Coronary artery (tissue), 2 donors: ENCODE results near the gene SAFB.

Source experiments
- DNase-seq: peaks from one replicate; pipeline ENCODE4 v3.0.0-alpha.2; 2017; ENCODE audit warnings: low spot score
- H3K27ac ChIP-seq, 2 donors: fragments of 200-600 bp; sonication (generic); one replicate each; pipeline ENCODE4 v1.5.1; 2016 to 2019
- H3K4me3 ChIP-seq: fragments of 200-600 bp; sonication (generic); 2 replicates; pipeline ENCODE4 v1.5.1; 2016; ENCODE audit warnings: mild to moderate bottlenecking, moderate library complexity
- TF ChIP-seq, protein P1 (sequence below): fragments of 200-600 bp; sonication (generic); IDR thresholded peaks from one replicate; pipeline ENCODE4 v1.5.1; 2019; ENCODE audit warnings: antibody characterized with exemption

The SAFB gene

DNA sequence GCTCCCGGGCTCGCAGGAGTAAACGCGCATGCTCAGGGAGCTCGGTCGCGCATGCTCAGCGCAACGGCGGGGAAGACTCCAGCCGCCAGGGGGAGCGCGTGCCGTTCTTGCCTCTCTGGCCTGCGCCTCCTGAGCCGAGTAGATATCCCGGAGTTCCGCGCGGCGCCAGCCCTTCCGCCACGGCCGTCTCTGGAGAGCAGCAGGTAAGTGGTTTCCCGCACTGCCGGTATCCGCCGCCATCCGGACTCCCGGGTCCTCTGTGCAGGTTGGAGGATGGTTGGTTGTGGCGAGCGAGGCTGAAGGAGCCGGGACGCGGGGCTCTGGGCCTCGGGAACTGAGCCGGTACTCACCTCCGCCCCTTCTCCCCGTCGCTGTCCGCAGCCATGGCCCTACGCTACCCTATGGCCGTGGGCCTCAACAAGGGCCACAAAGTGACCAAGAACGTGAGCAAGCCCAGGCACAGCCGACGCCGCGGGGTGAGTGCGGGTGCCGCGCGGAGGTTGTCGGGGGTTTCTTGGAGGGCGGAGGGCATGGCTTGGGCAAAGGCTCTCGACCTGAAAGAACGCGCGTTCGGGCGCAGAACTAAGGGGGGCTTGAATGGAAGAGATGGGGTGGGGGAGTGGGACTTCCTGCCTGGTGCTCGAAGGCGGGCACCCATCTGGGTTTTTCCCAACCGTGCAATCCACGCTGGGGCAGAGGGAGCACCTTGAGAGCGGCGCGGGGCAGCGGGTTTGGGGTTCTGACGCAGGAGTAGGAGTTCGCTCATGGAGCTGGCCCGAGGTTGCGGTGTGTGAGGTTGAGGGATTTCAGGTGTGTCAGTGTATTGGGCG, 67.5 kb downstream of the SAFB start, which contains the start of gene RPL36:
Gene RPL36 (plus strand): TSS at position 171 of the 830 bp plus-strand sequence. CDS start 213 bp downstream, at position 384.
- H3K4me3 ChIP-seq: peak within 1 kb of the TSS; percentile 98
- DNase-seq: peak; percentile 98
- peak within 1 kb of the TSS; percentile 87 to 97 for H3K27ac ChIP-seq
- TF ChIP-seq, protein P1, sequence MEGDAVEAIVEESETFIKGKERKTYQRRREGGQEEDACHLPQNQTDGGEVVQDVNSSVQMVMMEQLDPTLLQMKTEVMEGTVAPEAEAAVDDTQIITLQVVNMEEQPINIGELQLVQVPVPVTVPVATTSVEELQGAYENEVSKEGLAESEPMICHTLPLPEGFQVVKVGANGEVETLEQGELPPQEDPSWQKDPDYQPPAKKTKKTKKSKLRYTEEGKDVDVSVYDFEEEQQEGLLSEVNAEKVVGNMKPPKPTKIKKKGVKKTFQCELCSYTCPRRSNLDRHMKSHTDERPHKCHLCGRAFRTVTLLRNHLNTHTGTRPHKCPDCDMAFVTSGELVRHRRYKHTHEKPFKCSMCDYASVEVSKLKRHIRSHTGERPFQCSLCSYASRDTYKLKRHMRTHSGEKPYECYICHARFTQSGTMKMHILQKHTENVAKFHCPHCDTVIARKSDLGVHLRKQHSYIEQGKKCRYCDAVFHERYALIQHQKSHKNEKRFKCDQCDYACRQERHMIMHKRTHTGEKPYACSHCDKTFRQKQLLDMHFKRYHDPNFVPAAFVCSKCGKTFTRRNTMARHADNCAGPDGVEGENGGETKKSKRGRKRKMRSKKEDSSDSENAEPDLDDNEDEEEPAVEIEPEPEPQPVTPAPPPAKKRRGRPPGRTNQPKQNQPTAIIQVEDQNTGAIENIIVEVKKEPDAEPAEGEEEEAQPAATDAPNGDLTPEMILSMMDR: peak; percentile 98

DNA sequence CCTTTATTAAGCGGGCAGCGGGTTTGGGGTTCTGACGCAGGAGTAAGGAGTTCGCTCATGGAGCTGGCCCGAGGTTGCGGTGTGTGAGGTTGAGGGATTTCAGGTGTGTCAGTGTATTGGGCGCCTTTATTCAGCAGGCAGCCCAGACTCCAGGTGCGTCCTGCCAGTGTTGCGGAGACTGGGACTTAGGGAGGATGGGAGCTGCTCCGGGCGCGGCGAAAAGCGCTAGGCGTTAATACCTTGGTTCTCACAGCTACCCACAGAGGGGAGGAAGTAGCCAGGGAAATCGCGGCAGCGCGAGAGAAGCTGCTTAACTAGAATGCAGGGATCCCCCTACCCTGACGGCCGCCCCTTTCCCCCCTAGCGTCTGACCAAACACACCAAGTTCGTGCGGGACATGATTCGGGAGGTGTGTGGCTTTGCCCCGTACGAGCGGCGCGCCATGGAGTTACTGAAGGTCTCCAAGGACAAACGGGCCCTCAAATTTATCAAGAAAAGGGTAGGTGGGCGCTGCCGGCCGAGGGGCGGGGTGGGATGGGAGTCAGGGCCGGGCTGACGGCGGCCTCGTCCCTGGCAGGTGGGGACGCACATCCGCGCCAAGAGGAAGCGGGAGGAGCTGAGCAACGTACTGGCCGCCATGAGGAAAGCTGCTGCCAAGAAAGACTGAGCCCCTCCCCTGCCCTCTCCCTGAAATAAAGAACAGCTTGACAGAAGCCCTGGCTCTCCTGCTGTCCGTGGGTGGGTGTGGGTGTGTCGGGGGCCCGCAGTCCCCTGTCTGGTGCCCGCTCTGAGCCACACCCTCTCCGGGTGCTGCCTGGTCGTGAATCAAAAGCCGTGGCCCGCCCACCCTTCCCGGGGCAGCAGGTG, 68.3 kb downstream of the SAFB start:
- no peak for DNase-seq
- TF ChIP-seq, protein P1: no peak
- peak overlapping the region; percentile 87 to 97 for H3K27ac ChIP-seq
- peak overlapping the region; percentile 98 for H3K4me3 ChIP-seq

DNA sequence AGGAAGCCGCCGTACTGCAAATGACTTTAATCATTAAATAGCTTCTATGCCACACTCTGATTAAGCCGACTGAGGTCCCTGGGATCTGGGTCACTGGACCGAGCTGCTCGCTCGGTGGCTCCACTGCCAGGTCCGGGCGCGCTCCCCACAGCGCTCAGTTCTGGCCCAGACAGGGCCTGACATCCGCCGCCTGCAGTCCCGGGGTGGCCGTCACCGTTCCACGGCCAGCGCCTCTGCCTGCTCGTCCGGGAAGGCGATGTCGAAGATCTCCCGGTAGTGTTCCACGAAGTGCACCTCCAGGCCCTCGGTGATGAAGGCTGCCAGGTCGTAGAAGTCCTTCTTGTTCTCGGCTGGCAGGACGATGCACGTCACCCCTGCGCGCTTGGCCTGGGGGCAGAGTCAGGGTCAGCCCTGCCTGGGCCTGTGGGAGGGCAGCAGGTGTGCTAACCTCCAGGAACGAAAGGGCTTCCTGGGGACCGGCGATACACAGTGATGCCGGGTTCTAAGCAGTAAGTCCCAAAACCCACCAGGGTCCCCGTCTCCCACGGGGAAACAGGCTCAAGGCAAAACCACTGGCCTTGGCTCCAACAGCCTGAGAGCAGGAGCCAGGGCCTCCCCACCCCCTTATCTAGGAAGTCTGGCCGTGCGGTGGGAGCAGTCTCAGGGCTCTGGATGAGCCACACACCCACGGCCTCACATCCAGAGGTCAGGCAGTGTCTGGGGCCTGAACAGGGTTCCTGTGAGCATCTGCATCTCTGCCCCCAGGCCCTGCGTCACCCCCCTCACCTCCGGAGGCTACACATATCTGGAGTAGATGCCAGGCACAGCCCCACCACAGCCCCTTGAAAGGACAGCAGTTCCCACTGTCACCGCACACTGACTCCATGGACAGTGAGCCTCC, 69.2 kb downstream of the SAFB start:
- TF ChIP-seq, protein P1: no peak
- peak; percentile 72 for DNase-seq
- peak overlapping the region; percentile 98 for H3K4me3 ChIP-seq
- H3K27ac ChIP-seq: peak overlapping the region in 1 of 2 donors; percentile 97

DNA sequence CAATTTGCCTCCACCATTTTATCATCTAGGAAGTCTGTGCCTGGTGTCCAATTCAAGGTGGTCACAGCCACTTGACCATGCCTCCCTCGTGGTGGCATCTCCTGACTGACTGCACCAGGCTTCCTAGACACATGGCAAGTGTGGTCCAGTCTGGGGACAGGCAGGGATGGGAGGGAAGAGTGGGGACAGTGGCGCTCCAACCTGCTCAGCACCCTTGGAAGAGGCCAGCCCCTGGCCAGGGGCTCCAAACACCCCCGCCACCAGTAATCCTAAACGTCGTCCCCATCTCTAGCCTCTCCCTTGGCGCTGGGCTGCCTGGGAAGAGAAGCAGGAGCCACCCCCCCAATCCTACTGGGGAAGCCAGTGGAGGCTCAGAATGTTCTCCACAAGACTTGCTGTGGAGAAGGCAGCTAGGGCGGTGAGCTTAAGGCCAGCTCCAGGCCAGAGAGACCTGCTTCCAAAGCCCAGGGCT, 69.9 kb downstream of the SAFB start:
- TF ChIP-seq, protein P1: no peak
- no peak overlapping the region for H3K4me3 ChIP-seq
- H3K27ac ChIP-seq: peak overlapping the region in 1 of 2 donors; percentile 97
- no peak for DNase-seq

DNA sequence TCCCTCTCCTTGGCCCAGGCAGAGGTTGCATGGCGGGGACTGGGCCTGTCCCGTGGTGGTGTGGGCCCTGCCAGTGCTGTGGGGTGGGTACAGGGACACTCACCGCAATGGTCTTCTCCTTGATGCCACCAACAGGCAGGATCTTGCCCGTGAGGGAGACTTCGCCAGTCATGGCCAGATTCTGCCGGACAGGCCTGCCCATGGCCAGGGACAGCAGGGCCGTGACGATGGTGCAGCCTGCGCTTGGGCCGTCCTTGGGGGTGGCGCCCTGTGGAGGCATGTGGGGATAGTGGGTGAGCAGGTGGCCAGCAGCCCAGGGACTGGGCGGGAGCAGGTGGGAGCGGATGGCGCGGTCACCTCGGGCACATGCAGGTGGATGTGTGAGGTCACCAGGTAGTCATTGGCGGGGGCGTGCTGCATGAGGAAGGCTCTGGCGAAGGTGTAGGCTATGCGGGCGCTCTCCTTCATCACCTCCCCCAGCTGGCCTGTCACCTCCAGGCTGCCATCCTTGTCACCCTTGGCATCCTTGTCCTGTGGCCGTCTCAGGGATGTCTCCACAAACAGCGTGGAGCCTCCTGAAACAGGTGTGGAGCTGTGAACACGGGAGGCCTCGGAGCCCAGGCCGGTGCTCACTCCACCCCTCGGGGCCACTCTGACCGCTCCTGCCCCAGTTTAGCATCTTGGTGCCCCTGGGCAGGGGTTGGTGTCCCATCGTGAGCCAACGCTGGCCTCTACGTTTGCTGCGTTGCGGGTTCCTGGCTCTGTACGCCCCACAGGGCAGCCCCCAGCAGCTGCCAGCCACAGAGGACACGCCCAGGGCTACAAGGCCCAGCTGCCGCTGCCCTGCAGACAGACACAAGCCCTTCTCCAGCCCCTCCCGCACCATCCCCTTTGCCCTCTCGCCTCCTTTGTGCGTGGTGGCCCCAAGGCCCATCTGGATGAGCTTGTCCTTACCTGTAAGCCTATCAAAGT, 70.6 kb downstream of the SAFB start:
- TF ChIP-seq, protein P1: no peak
- H3K4me3 ChIP-seq: no peak overlapping the region
- DNase-seq: peak; percentile 72
- H3K27ac ChIP-seq: no peak overlapping the region
